Fibroblast of mammary gland (primary cell): Measurements from ENCODE around the gene NBR1.
"Not testable (repeated sequence)": the region's sequence is repeated elsewhere in the genome, so short reads cannot be mapped to it uniquely, and the experiment has no call there.

Experiments
- DNase-seq: peaks from one replicate; pipeline ENCODE4 v3.0.0-alpha.2; 2010; ENCODE audit warnings: low read depth
- H3K4me3 ChIP-seq: 2 replicates; pipeline ENCODE4 v1.5.1; 2011; ENCODE audit warnings: low read depth, mild to moderate bottlenecking, low read length, moderate library complexity; ENCODE audit not compliant: control insufficient read depth
- CTCF ChIP-seq: conservative IDR thresholded peaks from 2 replicates; pipeline ENCODE4 v1.5.1; 2011; ENCODE audit warnings: low read depth, low read length, inconsistent platforms; ENCODE audit not compliant: control insufficient read depth, insufficient read depth

Gene NBR1

GRCh38 chr17:43132117-43132516 is 38.9 kb upstream of the NBR1 start:
- no peak for TF ChIP-seq CTCF
- H3K4me3 ChIP-seq = no peak overlapping the region
- DNase-seq = no peak

- H3K4me3 ChIP-seq, DNase-seq: not testable (repeated sequence)
These were observed 37.6 kb upstream of the NBR1 start for GRCh38 chr17:43133439-43133838.

GRCh38 chr17:43134774-43135453 is 36.1 kb upstream of the NBR1 start:
- DNase-seq = no peak
- no peak for TF ChIP-seq CTCF
- no peak overlapping the region for H3K4me3 ChIP-seq

GRCh38 chr17:43135454-43135819 is 35.6 kb upstream of the NBR1 start:
- no peak for DNase-seq
- no peak overlapping the region for H3K4me3 ChIP-seq
- no peak for TF ChIP-seq CTCF

GRCh38 chr17:43136574-43136973 is 34.4 kb upstream of the NBR1 start:
- H3K4me3 ChIP-seq, DNase-seq: not testable (repeated sequence)

GRCh38 chr17:43138531-43138930 is 32.5 kb upstream of the NBR1 start:
- not testable (repeated sequence) for H3K4me3 ChIP-seq, DNase-seq

- no peak for DNase-seq
- no peak for TF ChIP-seq CTCF
- no peak overlapping the region for H3K4me3 ChIP-seq
These were observed 30.4 kb upstream of the NBR1 start for GRCh38 chr17:43140396-43141332.

- no peak for DNase-seq
- no peak for TF ChIP-seq CTCF
- no peak overlapping the region for H3K4me3 ChIP-seq
These were observed 28.9 kb upstream of the NBR1 start for GRCh38 chr17:43142153-43142552.
